GM12878 (cell line): Measurements from ENCODE around the gene CIAO2B. TPM values are rescaled to one million over a fixed set of nuclear protein-coding genes. Genes with fewer than 3 reads are reported as not detected.

Experiments
- ATAC-seq: fragments of 200-7000 bp; cut with Tn5 transposase; 3 replicates; pipeline ENCODE4 v1.9.1; 2020; ENCODE audit warnings: mild to moderate bottlenecking, moderate library complexity
- BruUV-seq: library from RNA; stranded (reverse); fragments of 400-500 nt; replicated peaks from 2 replicates; lab custom pipeline; 2021; lab: Mats Ljungman, UMichigan
- CTCF ChIA-PET: fragments of 300-600 bp; sonication (Branson Sonifier 250); formaldehyde crosslinking; extraction: SDS; loops from one replicate; lab custom pipeline; 2021; ENCODE audit warnings: inconsistent platforms; lab: Yijun Ruan, JAX
- POLR2A ChIA-PET: fragments of 350-600 bp; formaldehyde crosslinking; extraction: SDS; loops from one replicate; lab custom pipeline; 2021; ENCODE audit warnings: inconsistent platforms; lab: Charles Lee
- RAD21 ChIA-PET: fragments of 300-600 bp; sonication (Branson Sonifier 250); formaldehyde crosslinking; loops from one replicate; lab custom pipeline; 2023; ENCODE audit warnings: antibody characterized with exemption; ENCODE audit not compliant: unreplicated experiment; lab: Charles Lee
- SMC1A ChIA-PET: fragments of 300-600 bp; sonication (Branson Sonifier 250); formaldehyde crosslinking; loops from one replicate; lab custom pipeline; 2023; ENCODE audit not compliant: unreplicated experiment, uncharacterized antibody; lab: Charles Lee
- DNase-seq: peaks from one replicate; pipeline ENCODE4 v3.0.0-alpha.2; 2011; ENCODE audit warnings: low read depth, low spot score
- FAIRE-seq: peaks from 3 replicates; lab custom pipeline; 2011; peaks lifted over from hg19 to GRCh38; lab: Jason Lieb, UNC
- H2AFZ ChIP-seq: 2 replicates; pipeline ENCODE4 v1.6.0; 2011; ENCODE audit warnings: low read depth, low read length, control low read depth; ENCODE audit not compliant: control insufficient read depth
- H3K27ac ChIP-seq: 2 replicates; pipeline ENCODE4 v1.5.1; 2011; ENCODE audit warnings: control low read depth; ENCODE audit not compliant: control insufficient read depth, insufficient read depth
- H3K27me3 ChIP-seq, 2 experiments: replicated peaks in 1 of 2; 2 replicates each; pipeline versions ENCODE4 v1.6.0 to v1.6.1; 2011; ENCODE audit warnings: low read length in 1 of 2; ENCODE audit not compliant: control insufficient read depth in 2 of 2, insufficient read depth in 2 of 2
- H3K36me3 ChIP-seq, 2 experiments: 2 replicates each; pipeline ENCODE4 v1.5.1; 2011; ENCODE audit warnings: low read length in 1 of 2; ENCODE audit not compliant: control insufficient read depth in 2 of 2, insufficient read depth in 2 of 2
- H3K4me1 ChIP-seq: 2 replicates; pipeline ENCODE4 v1.6.1; 2011; ENCODE audit warnings: mild to moderate bottlenecking, low read length, moderate library complexity, mixed read lengths; ENCODE audit not compliant: control insufficient read depth, insufficient read depth
- H3K4me2 ChIP-seq: 2 replicates; pipeline ENCODE4 v1.6.0; 2011; ENCODE audit warnings: control low read depth; ENCODE audit not compliant: control insufficient read depth, insufficient read depth
- H3K4me3 ChIP-seq: fragments of 200-600 bp; sonication (generic); 2 replicates; pipeline ENCODE4 v1.5.1; 2016
- H3K79me2 ChIP-seq: 2 replicates; pipeline ENCODE4 v1.6.0; 2011; ENCODE audit warnings: low read length; ENCODE audit not compliant: control insufficient read depth, insufficient read depth
- H3K9ac ChIP-seq: 2 replicates; pipeline ENCODE4 v1.8.0; 2011; ENCODE audit warnings: low read length, control low read depth, mixed read lengths; ENCODE audit not compliant: control insufficient read depth, insufficient read depth
- H3K9me3 ChIP-seq: replicated peaks from 3 replicates; pipeline ENCODE4 v1.5.1; 2011; ENCODE audit warnings: mild to moderate bottlenecking, low read length; ENCODE audit not compliant: control insufficient read depth, insufficient read depth
- H4K20me1 ChIP-seq: 2 replicates; pipeline ENCODE4 v1.6.0; 2011; ENCODE audit not compliant: control insufficient read depth, insufficient read depth
- ATF7 ChIP-seq: fragments of 450-650 bp; IDR thresholded peaks from 2 replicates; pipeline ENCODE4 v1.6.1; 2016; ENCODE audit warnings: low read depth, mild to moderate bottlenecking
- CBX3 ChIP-seq: fragments of 200-600 bp; sonication (generic); IDR thresholded peaks from 2 replicates; pipeline ENCODE4 v1.6.1; 2016; ENCODE audit warnings: low read depth, borderline replicate concordance
- CREM ChIP-seq: IDR thresholded peaks from 2 replicates; pipeline ENCODE4 v1.6.1; 2014; ENCODE audit warnings: antibody characterized with exemption, low read depth
- HDAC2 ChIP-seq: fragments of 200-600 bp; sonication (generic); IDR thresholded peaks from 2 replicates; pipeline ENCODE4 v1.6.1; 2017
- IKZF2 ChIP-seq, 2 experiments: fragments of 450-650 bp; IDR thresholded peaks; 2 replicates each; pipeline ENCODE4 v1.6.1; 2017; ENCODE audit warnings: mild to moderate bottlenecking in 2 of 2, moderate library complexity in 2 of 2
- NFXL1 ChIP-seq: fragments of 450-650 bp; IDR thresholded peaks from 2 replicates; pipeline ENCODE4 v1.6.1; 2017; ENCODE audit warnings: antibody characterized with exemption, mild to moderate bottlenecking, borderline replicate concordance
- PAX5 ChIP-seq: IDR thresholded peaks from 2 replicates; pipeline ENCODE4 v1.6.1; 2011; ENCODE audit warnings: low read depth, low read length, borderline replicate concordance
- RBBP5 ChIP-seq: fragments of 200-600 bp; sonication (generic); conservative IDR thresholded peaks from 2 replicates; pipeline ENCODE4 v1.6.1; 2016
- RFX5 ChIP-seq: IDR thresholded peaks from 2 replicates; pipeline ENCODE4 v1.6.1; 2011; ENCODE audit warnings: low read depth, low read length, improper control_type of control experiment
- STAT1 ChIP-seq: fragments of 450-650 bp; conservative IDR thresholded peaks from 2 replicates; pipeline ENCODE4 v1.6.1; 2014; ENCODE audit warnings: antibody characterized with exemption, mild to moderate bottlenecking
- SUZ12 ChIP-seq: fragments of 200-600 bp; sonication (generic); IDR thresholded peaks from one replicate; pipeline ENCODE4 v1.6.1; 2018; ENCODE audit warnings: antibody characterized with exemption, mild to moderate bottlenecking; ENCODE audit not compliant: unreplicated experiment
- WRNIP1 ChIP-seq: IDR thresholded peaks from 2 replicates; pipeline ENCODE4 v1.6.1; 2011; ENCODE audit warnings: low read depth, low read length, improper control_type of control experiment, borderline replicate concordance
- whole genome bisulfite sequencing: methylation state at CpG from one replicate; pipeline ENCODE4 v1.1.6; 2016; ENCODE audit warnings: low lambda C conversion rate; ENCODE audit not compliant: insufficient replicate concordance, insufficient coverage; ENCODE audit errors: missing lambda C conversion rate; 5-methylcytosine and 5-hydroxymethylcytosine counted together
- in situ Hi-C: fragments of 300-500 bp; cut with MboI; formaldehyde crosslinking; loops from 9 replicates; pipeline ENCODE4 v1.14.3; 2018; ENCODE audit warnings: mixed read lengths
- intact Hi-C: fragments of 100-400 bp; cut with micrococcal nuclease; formaldehyde crosslinking; loops from one replicate; pipeline ENCODE4 v1.14.2; 2022; ENCODE audit not compliant: unreplicated experiment
- polyA plus RNA-seq, 11 experiments: library from polyadenylated mRNA; depleted of rRNA in 4 of 11; unstranded in 6 of 11; stranded (reverse) in 5 of 11; fragments of >200 nt; fragmentation: Nextera tagmentation in 4 of 11; fragmentation: Illumina TruSeq in 1 of 11; extraction: Ambion mirVana in 4 of 11; extraction: Trizol in 1 of 11; gene quantifications; 1 replicate in 1 of 11; 2 replicates in 10 of 11; pipeline versions ENCODE4 v1.2.1 to v1.2.3, GENCODE V29; 2011 to 2016; ENCODE audit warnings: inconsistent platforms in 2 of 11, missing spikeins in 2 of 11, low read depth in 1 of 11
- total RNA-seq, 4 experiments: library from RNA; depleted of rRNA in 3 of 4; stranded (reverse); fragments of >200 nt in 3 of 4; fragmentation: Illumina TruSeq in 1 of 4; extraction: Trizol in 1 of 4; gene quantifications; 2 replicates each; pipeline versions ENCODE4 v1.2.1 to v1.2.3, GENCODE V29; 2013 to 2021
- TF ChIP-seq, protein P1 (sequence below): fragments of 450-650 bp; IDR thresholded peaks from 2 replicates; pipeline ENCODE4 v1.6.1; 2016; ENCODE audit warnings: mild to moderate bottlenecking
- TF ChIP-seq, protein P2 (sequence below): IDR thresholded peaks from 2 replicates; pipeline ENCODE4 v1.6.1; 2011; ENCODE audit warnings: low read depth, low read length, improper control_type of control experiment, borderline replicate concordance
- TF ChIP-seq, protein P3 (sequence below): fragments of 450-650 bp; conservative IDR thresholded peaks from 2 replicates; pipeline ENCODE4 v1.6.1; 2017; ENCODE audit warnings: mild to moderate bottlenecking, moderate library complexity

Gene CIAO2B
- total and polyA plus RNA-seq, 10 of the 15 experiments (the other 5 are each of a cell fraction or from before 2014, with no cell fraction given): 76.4 to 241 (median 138) TPM

DNA sequence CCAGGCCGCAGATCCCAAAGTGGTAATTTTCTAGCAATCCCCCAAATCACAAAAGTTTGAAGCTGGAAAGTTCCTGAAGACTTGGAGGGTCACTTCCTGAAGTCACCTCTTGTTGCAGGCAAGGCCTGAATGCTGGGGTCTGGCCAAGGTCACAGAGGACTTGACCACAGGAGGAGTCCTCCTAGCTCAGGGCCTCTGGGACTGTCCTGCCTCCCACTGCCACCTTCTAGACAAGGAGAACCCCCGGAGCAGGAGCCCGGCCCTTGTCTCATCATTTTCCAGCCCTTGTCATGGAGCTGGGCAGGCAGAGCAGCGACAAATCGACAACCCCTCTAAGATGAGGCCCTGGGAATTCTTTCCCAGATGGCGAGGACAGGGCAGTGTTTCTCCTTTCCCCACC, 15.8 kb downstream of the CIAO2B start:
- TF ChIP-seq WRNIP1 (no peak), NFXL1 (no peak)
- no peak overlapping the region for H3K4me3 ChIP-seq
- CTCF ChIA-PET: interaction anchor here (1.0 to 1.6 kb wide), 3 partner anchors 11 to 31 kb away, joined by 3 to 5 read pairs (median 4); no protein-coding TSS in a partner anchor
- H2AFZ ChIP-seq: no peak overlapping the region
- H3K36me3 ChIP-seq: no peaks in the 10 kb centered on the region
- H3K4me1 ChIP-seq: no peaks in the 10 kb centered on the region
- 45% methylated on average over 5 of the region's 6 CpGs for WGBS
- BruUV-seq: no TSS peak
- RAD21 ChIA-PET: interaction anchor here (0.8 to 1.1 kb wide), 2 partner anchors 10 to 23 kb away, joined by 3 to 4 read pairs; no protein-coding TSS in a partner anchor
- no peak for DNase-seq
- intact Hi-C loops: no loop called here
- H3K4me2 ChIP-seq: no peak overlapping the region
- ATAC-seq: no peak
- POLR2A ChIA-PET: interaction anchor here (0.8 kb wide), 1 partner anchor 13 kb away, joined by 3 read pairs; no protein-coding TSS in a partner anchor
- in situ Hi-C loops: no loop called here
- FAIRE-seq: no peak
- no peaks in the 10 kb centered on the region for H3K9me3 ChIP-seq
- no peak overlapping the region for H3K27ac ChIP-seq
- SMC1A ChIA-PET: interaction anchor here (1.7 kb wide), 1 partner anchor 20 kb away, joined by 3 read pairs; no protein-coding TSS in a partner anchor
- H3K79me2 ChIP-seq: no peaks in the 10 kb centered on the region
- peaks cover 0 to 3% of the 10 kb centered on the region in 2 experiments; a peak in 1 of 4 replicates for H3K27me3 ChIP-seq
- H3K9ac ChIP-seq: no peak overlapping the region
- H4K20me1 ChIP-seq: no peaks in the 10 kb centered on the region

DNA sequence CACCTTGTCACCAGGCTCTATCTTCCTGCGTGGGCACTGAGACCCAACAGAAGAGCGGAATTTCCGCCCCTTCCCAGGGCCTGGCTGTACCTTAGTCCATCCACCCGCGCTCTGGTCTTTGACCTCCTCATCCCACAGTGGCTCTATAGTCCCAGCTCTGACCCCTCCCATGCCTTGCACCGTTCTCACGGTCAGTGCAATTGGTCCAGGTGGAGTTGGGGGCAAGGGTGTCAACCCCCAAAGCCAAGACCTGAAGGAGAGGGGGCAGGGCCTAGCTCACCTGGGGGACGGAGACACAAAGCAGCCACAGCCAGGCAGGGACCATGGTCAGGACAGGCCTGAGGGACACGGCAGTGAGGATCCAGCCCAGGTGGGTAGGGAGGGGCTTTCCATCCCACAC, 16.5 kb downstream of the CIAO2B start:
- intact Hi-C loops: no loop called here
- in situ Hi-C loops: no loop called here
- DNase-seq (no peak), FAIRE-seq (no peak), ATAC-seq (no peak)
- RAD21 ChIA-PET: interaction anchor here (0.8 kb wide), 1 partner anchor 22 kb away, joined by 3 read pairs; no protein-coding TSS in a partner anchor
- CTCF ChIA-PET: interaction anchor here (1.4 to 1.6 kb wide), 2 partner anchors 11 to 23 kb away, joined by 4 to 5 read pairs; no protein-coding TSS in a partner anchor
- no peak overlapping the region for H3K9ac ChIP-seq
- H3K4me3 ChIP-seq: no peak overlapping the region
- peaks cover 0 to 3% of the 10 kb centered on the region in 2 experiments; a peak in 1 of 4 replicates for H3K27me3 ChIP-seq
- no peaks in the 10 kb centered on the region for H3K4me1 ChIP-seq
- POLR2A ChIA-PET: no interaction called here
- SMC1A ChIA-PET: interaction anchor here (0.9 to 1.7 kb wide), 2 partner anchors 11 to 20 kb away, joined by 3 read pairs; no protein-coding TSS in a partner anchor
- H4K20me1 ChIP-seq: no peaks in the 10 kb centered on the region
- H3K79me2 ChIP-seq: no peaks in the 10 kb centered on the region
- no peak overlapping the region for H3K27ac ChIP-seq
- WGBS: 15% methylated on average over 9 of the region's 9 CpGs
- H3K36me3 ChIP-seq: no peaks in the 10 kb centered on the region
- no TSS peak for BruUV-seq
- H3K9me3 ChIP-seq: no peaks in the 10 kb centered on the region
- H2AFZ ChIP-seq: no peak overlapping the region
- H3K4me2 ChIP-seq: no peak overlapping the region
- TF ChIP-seq STAT1 (no peak), CREM (no peak), SUZ12 (no peak), CBX3 (no peak), RBBP5 (no peak), ATF7 (no peak), PAX5 (no peak), HDAC2 (no peak), IKZF2 (IDR thresholded peaks at IDR 0.05) (no peak), RFX5 (no peak)
- TF ChIP-seq, protein P1, sequence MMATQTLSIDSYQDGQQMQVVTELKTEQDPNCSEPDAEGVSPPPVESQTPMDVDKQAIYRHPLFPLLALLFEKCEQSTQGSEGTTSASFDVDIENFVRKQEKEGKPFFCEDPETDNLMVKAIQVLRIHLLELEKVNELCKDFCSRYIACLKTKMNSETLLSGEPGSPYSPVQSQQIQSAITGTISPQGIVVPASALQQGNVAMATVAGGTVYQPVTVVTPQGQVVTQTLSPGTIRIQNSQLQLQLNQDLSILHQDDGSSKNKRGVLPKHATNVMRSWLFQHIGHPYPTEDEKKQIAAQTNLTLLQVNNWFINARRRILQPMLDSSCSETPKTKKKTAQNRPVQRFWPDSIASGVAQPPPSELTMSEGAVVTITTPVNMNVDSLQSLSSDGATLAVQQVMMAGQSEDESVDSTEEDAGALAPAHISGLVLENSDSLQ: no peak
- TF ChIP-seq, protein P2, sequence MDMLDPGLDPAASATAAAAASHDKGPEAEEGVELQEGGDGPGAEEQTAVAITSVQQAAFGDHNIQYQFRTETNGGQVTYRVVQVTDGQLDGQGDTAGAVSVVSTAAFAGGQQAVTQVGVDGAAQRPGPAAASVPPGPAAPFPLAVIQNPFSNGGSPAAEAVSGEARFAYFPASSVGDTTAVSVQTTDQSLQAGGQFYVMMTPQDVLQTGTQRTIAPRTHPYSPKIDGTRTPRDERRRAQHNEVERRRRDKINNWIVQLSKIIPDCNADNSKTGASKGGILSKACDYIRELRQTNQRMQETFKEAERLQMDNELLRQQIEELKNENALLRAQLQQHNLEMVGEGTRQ: no peak
- TF ChIP-seq, protein P3, sequence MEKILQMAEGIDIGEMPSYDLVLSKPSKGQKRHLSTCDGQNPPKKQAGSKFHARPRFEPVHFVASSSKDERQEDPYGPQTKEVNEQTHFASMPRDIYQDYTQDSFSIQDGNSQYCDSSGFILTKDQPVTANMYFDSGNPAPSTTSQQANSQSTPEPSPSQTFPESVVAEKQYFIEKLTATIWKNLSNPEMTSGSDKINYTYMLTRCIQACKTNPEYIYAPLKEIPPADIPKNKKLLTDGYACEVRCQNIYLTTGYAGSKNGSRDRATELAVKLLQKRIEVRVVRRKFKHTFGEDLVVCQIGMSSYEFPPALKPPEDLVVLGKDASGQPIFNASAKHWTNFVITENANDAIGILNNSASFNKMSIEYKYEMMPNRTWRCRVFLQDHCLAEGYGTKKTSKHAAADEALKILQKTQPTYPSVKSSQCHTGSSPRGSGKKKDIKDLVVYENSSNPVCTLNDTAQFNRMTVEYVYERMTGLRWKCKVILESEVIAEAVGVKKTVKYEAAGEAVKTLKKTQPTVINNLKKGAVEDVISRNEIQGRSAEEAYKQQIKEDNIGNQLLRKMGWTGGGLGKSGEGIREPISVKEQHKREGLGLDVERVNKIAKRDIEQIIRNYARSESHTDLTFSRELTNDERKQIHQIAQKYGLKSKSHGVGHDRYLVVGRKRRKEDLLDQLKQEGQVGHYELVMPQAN: no peak
